ENCODE data around the gene HOXA11. TPM values are rescaled to one million over a fixed set of nuclear protein-coding genes. Genes with fewer than 3 reads are reported as not detected.
A peak's percentile ranks its signal among the peaks of the same experiment; 100 is the strongest.

Gene HOXA11
- total RNA-seq, 1 experiment from 2014 or later = 26.6 TPM

GRCh38 chr7:27168265-27168947 lies 16.6 kb downstream of the HOXA11 start:
- TSS peak; percentile 10 for BruUV-seq (replicated peaks)
- no peak for ATAC-seq
- TF ChIP-seq EZH2 (IDR thresholded peaks at IDR 0.05; ENCODE audit: low read length, unreplicated experiment) (no peak), CTCF (conservative IDR thresholded peaks at IDR 0.05; ENCODE audit: low read depth, low read length) (peak; percentile 36; the same call in 1 of the 2 replicates), EZH2phosphoT487 (IDR thresholded peaks at IDR 0.05; ENCODE audit: borderline replicate concordance, low read length) (no peak)
- ChIA-PET CTCF (interaction anchor here (0.5 to 1.4 kb wide), 3 partner anchors 11 to 602 kb away, joined by 3 to 6 read pairs (median 4); no protein-coding TSS in a partner anchor), POLR2A (ENCODE audit: unreplicated experiment) (interaction anchor here (0.5 to 1.3 kb wide), 13 partner anchors 12 to 839 kb away, joined by 3 to 9 read pairs (median 4); partner anchors contain the start of genes HOXA11, HOXA13 and TAX1BP1)
- Histone ChIP-seq H3K9me2 (replicated peaks; ENCODE audit: low read length) (no peaks in the 10 kb centered on the region), H3K27ac (ENCODE audit: low read length) (peak overlapping the region; percentile 97), H3K4me3 (ENCODE audit: low read length) (peak overlapping the region; percentile 84), H3K9me3 (ENCODE audit: low read length) (no peaks in the 10 kb centered on the region), H4K20me1 (ENCODE audit: low read length) (peaks cover 9% of the 10 kb centered on the region), H3K79me2 (ENCODE audit: low read length) (peaks cover 100% of the 10 kb centered on the region), H3K9ac (ENCODE audit: low read length) (peak overlapping the region; percentile 90), H2AFZ (ENCODE audit: low read length) (no peak overlapping the region), H3K36me3 (ENCODE audit: low read depth, low read length) (peaks cover 17% of the 10 kb centered on the region), H3K4me2 (ENCODE audit: low read length) (peak overlapping the region; percentile 93), H3F3A (ENCODE audit: low read length, unreplicated experiment) (no peaks in the 10 kb centered on the region), H3K4me1 (ENCODE audit: insufficient read depth, low read length) (peaks cover 11% of the 10 kb centered on the region), H3K27me3 (ENCODE audit: low read length) (no peaks in the 10 kb centered on the region)
- peak; percentile 59 for DNase-seq
- intact Hi-C loops (cut with micrococcal nuclease) = loop anchor here (5.0 kb wide), 3 partner anchors 34 to 1011 kb away; partner anchors contain the start of genes CBX3, HNRNPA2B1 and HOXA13

- ChIA-PET POLR2A (ENCODE audit: unreplicated experiment) (interaction anchor here (0.5 to 1.3 kb wide), 4 partner anchors 13 to 573 kb away, joined by 3 to 7 read pairs (median 4); no protein-coding TSS in a partner anchor), CTCF (interaction anchor here (1.4 kb wide), 1 partner anchor 12 kb away, joined by 4 read pairs; no protein-coding TSS in a partner anchor)
- Histone ChIP-seq H3K4me3 (ENCODE audit: low read length) (peak overlapping the region; percentile 84), H3K27ac (ENCODE audit: low read length) (peak overlapping the region; percentile 97), H3K27me3 (ENCODE audit: low read length) (no peaks in the 10 kb centered on the region), H3K9me3 (ENCODE audit: low read length) (no peaks in the 10 kb centered on the region), H3K79me2 (ENCODE audit: low read length) (peaks cover 100% of the 10 kb centered on the region), H3K4me2 (ENCODE audit: low read length) (peak overlapping the region; percentile 93), H3K9ac (ENCODE audit: low read length) (peak overlapping the region; percentile 90), H3K4me1 (ENCODE audit: insufficient read depth, low read length) (peaks cover 11% of the 10 kb centered on the region), H3K36me3 (ENCODE audit: low read depth, low read length) (peaks cover 22% of the 10 kb centered on the region), H4K20me1 (ENCODE audit: low read length) (peaks cover 15% of the 10 kb centered on the region), H3K9me2 (replicated peaks; ENCODE audit: low read length) (no peaks in the 10 kb centered on the region), H3F3A (ENCODE audit: low read length, unreplicated experiment) (peaks cover 2% of the 10 kb centered on the region), H2AFZ (ENCODE audit: low read length) (no peak overlapping the region)
- intact Hi-C loops (cut with micrococcal nuclease) = loop anchor here (5.0 kb wide), 3 partner anchors 34 to 1011 kb away; partner anchors contain the start of genes CBX3, HNRNPA2B1 and HOXA13
- ATAC-seq (no peak), DNase-seq (peak; percentile 48)
- no peak for TF ChIP-seq EZH2 (IDR thresholded peaks at IDR 0.05; ENCODE audit: low read length, unreplicated experiment)
- no TSS peak for BruUV-seq (replicated peaks)
Measured at GRCh38 chr7:27167916-27168264, 17.1 kb downstream of the HOXA11 start.

GRCh38 chr7:27166531-27167505 lies 18.2 kb downstream of the HOXA11 start:
- Histone ChIP-seq H3K9me2 (replicated peaks; ENCODE audit: low read length) (no peaks in the 10 kb centered on the region), H3K27ac (ENCODE audit: low read length) (peak overlapping the region; percentile 97), H3K4me2 (ENCODE audit: low read length) (peak overlapping the region; percentile 93), H3K9me3 (ENCODE audit: low read length) (no peaks in the 10 kb centered on the region), H3K4me3 (ENCODE audit: low read length) (peak overlapping the region; percentile 84), H3K36me3 (ENCODE audit: low read depth, low read length) (peaks cover 26% of the 10 kb centered on the region), H3K79me2 (ENCODE audit: low read length) (peaks cover 100% of the 10 kb centered on the region), H3K27me3 (ENCODE audit: low read length) (no peaks in the 10 kb centered on the region), H2AFZ (ENCODE audit: low read length) (no peak overlapping the region), H3F3A (ENCODE audit: low read length, unreplicated experiment) (peaks cover 5% of the 10 kb centered on the region), H3K4me1 (ENCODE audit: insufficient read depth, low read length) (peaks cover 11% of the 10 kb centered on the region), H4K20me1 (ENCODE audit: low read length) (peaks cover 20% of the 10 kb centered on the region), H3K9ac (ENCODE audit: low read length) (peak overlapping the region; percentile 90)
- peak; percentile 85 for DNase-seq
- POLR2A ChIA-PET (ENCODE audit: unreplicated experiment) = interaction anchor here (0.6 to 1.2 kb wide), 5 partner anchors 9 to 459 kb away, joined by 3 to 5 read pairs (median 3); no protein-coding TSS in a partner anchor
- intact Hi-C loops (cut with micrococcal nuclease) = loop anchor here (5.0 kb wide), 3 partner anchors 35 to 1010 kb away; partner anchors contain the start of genes CBX3, HNRNPA2B1 and HOXA13
- TF ChIP-seq EZH2phosphoT487 (IDR thresholded peaks at IDR 0.05; ENCODE audit: borderline replicate concordance, low read length) = no peak
- no peak for TF ChIP-seq CTCF (conservative IDR thresholded peaks at IDR 0.05; ENCODE audit: low read depth, low read length)
- no peak for TF ChIP-seq EZH2 (IDR thresholded peaks at IDR 0.05; ENCODE audit: low read length, unreplicated experiment)
- CTCF ChIA-PET = no interaction called here
- peak; percentile 2; the same call in 1 of the 2 replicates for ATAC-seq
- no TSS peak for BruUV-seq (replicated peaks)

Data from PC-3 (cell line).